ENCODE results near the gene PML. TPM values are rescaled to one million over a fixed set of nuclear protein-coding genes. Genes with fewer than 3 reads are reported as not detected.

The PML gene
- total RNA-seq, 1 donor from 2014 or later, result 227 TPM

GRCh38 chr15:74036271-74037170, 42.0 kb downstream of the PML start:
- DNase-seq (ENCODE audit: low spot score in 2 of 2), result peak in 1 of 2 donors; percentile 81
- H3K9me3 ChIP-seq, result no peaks in the 10 kb centered on the region
- intact Hi-C loops (cut with DNase I), result loop anchor here (1.0 to 2.0 kb wide), 2 partner anchors 42 to 63 kb away; partner anchors contain the start of gene PML
- peak overlapping the region in 1 of 2 donors; percentile 7 for H3K27ac ChIP-seq
- peaks cover 16 to 25% of the 10 kb centered on the region in 2 donors for H3K4me1 ChIP-seq
- peaks cover 41 to 52% of the 10 kb centered on the region in 2 donors for H3K36me3 ChIP-seq
- H3K4me3 ChIP-seq, result no peak overlapping the region
- TF ChIP-seq CTCF (IDR thresholded peaks at IDR 0.05), result peak in 2 of 3 experiments; percentile 29 to 54
- no peaks in the 10 kb centered on the region for H3K27me3 ChIP-seq

- intact Hi-C loops (cut with DNase I), result loop anchor here (1.0 to 2.0 kb wide), 2 partner anchors 43 to 64 kb away; partner anchors contain the start of gene PML
- Histone ChIP-seq H3K4me1 (peaks cover 16 to 25% of the 10 kb centered on the region in 2 donors), H3K27me3 (no peaks in the 10 kb centered on the region), H3K27ac (no peak overlapping the region), H3K9me3 (no peaks in the 10 kb centered on the region), H3K36me3 (peaks cover 40 to 54% of the 10 kb centered on the region in 2 donors), H3K4me3 (no peak overlapping the region)
- no peak for TF ChIP-seq CTCF (IDR thresholded peaks at IDR 0.05)
- DNase-seq (ENCODE audit: low spot score in 2 of 2), result peak in 1 of 2 donors; percentile 47
Measured at GRCh38 chr15:74037171-74038117, 42.9 kb downstream of the PML start.

GRCh38 chr15:74038707-74039655, 44.5 kb downstream of the PML start:
- no peak for TF ChIP-seq CTCF (IDR thresholded peaks at IDR 0.05)
- Histone ChIP-seq H3K27me3 (no peaks in the 10 kb centered on the region), H3K36me3 (peaks cover 26 to 54% of the 10 kb centered on the region in 2 donors), H3K4me1 (peaks cover 16 to 25% of the 10 kb centered on the region in 2 donors), H3K27ac (peak overlapping the region; percentile 63 to 88), H3K4me3 (no peak overlapping the region), H3K9me3 (no peaks in the 10 kb centered on the region)
- peak in 1 of 2 donors; percentile 66 for DNase-seq (ENCODE audit: low spot score in 2 of 2)
- intact Hi-C loops (cut with DNase I), result no loop called here

GRCh38 chr15:74039656-74040010, 45.1 kb downstream of the PML start:
- Histone ChIP-seq H3K27me3 (no peaks in the 10 kb centered on the region), H3K27ac (peak overlapping the region; percentile 63 to 88), H3K4me1 (peaks cover 16 to 25% of the 10 kb centered on the region in 2 donors), H3K4me3 (no peak overlapping the region), H3K9me3 (no peaks in the 10 kb centered on the region), H3K36me3 (peaks cover 20 to 53% of the 10 kb centered on the region in 2 donors)
- intact Hi-C loops (cut with DNase I), result no loop called here
- no peak for DNase-seq (ENCODE audit: low spot score in 2 of 2)
- TF ChIP-seq CTCF (IDR thresholded peaks at IDR 0.05), result no peak
